RWPE2 (cell line): ENCODE data around the gene LDLRAD3.
"Not testable (repeated sequence)": the region's sequence is repeated elsewhere in the genome, so short reads cannot be mapped to it uniquely, and the experiment has no call there.

ENCODE experiments used
- ATAC-seq: fragments of 200-7000 bp; cut with Tn5 transposase; 3 replicates; pipeline ENCODE4 v1.9.1; 2021; ENCODE audit warnings: low read depth
- DNase-seq: peaks from one replicate; pipeline ENCODE4 v3.0.0-alpha.2; 2020; ENCODE audit warnings: low spot score
- H3K27ac ChIP-seq: fragments of 450-650 bp; 2 replicates; pipeline ENCODE4 v1.5.1; 2017; ENCODE audit warnings: mild to moderate bottlenecking; ENCODE audit not compliant: poor library complexity, severe bottlenecking
- H3K27me3 ChIP-seq: fragments of 250-450 bp; sonication (Bioruptor Pico); 2 replicates; pipeline ENCODE4 v1.5.1; 2021; ENCODE audit warnings: mild to moderate bottlenecking, moderate library complexity; ENCODE audit not compliant: insufficient read depth, poor library complexity, severe bottlenecking
- H3K36me3 ChIP-seq: fragments of 250-450 bp; sonication (Bioruptor Pico); 2 replicates; pipeline ENCODE4 v1.5.1; 2020; ENCODE audit warnings: low read depth, mild to moderate bottlenecking, moderate library complexity
- H3K4me1 ChIP-seq: fragments of 250-450 bp; sonication (Bioruptor Pico); 2 replicates; pipeline ENCODE4 v1.5.1; 2021; ENCODE audit warnings: mild to moderate bottlenecking, moderate library complexity; ENCODE audit not compliant: insufficient read depth, poor library complexity, severe bottlenecking
- H3K4me3 ChIP-seq: fragments of 250-450 bp; sonication (Bioruptor Pico); 2 replicates; pipeline ENCODE4 v1.5.1; 2021; ENCODE audit warnings: mild to moderate bottlenecking, moderate library complexity; ENCODE audit not compliant: severe bottlenecking
- H3K9me3 ChIP-seq: fragments of 250-450 bp; sonication (Bioruptor Pico); 2 replicates; pipeline ENCODE4 v1.5.1; 2021; ENCODE audit warnings: mild to moderate bottlenecking, moderate library complexity; ENCODE audit not compliant: severe bottlenecking
- CTCF ChIP-seq: fragments of 450-650 bp; IDR thresholded peaks from one replicate; pipeline ENCODE4 v1.5.1; 2017; ENCODE audit warnings: mild to moderate bottlenecking, moderate library complexity; ENCODE audit not compliant: poor library complexity, severe bottlenecking

LDLRAD3 gene

GRCh38 chr11:36044636-36045035 lies 100.8 kb downstream of the LDLRAD3 start:
- no peaks in the 10 kb centered on the region for H3K27me3 ChIP-seq
- no peaks in the 10 kb centered on the region for H3K36me3 ChIP-seq
- H3K4me3 ChIP-seq = no peak overlapping the region
- TF ChIP-seq CTCF = no peak
- DNase-seq (no peak), ATAC-seq (no peak)
- no peak overlapping the region for H3K27ac ChIP-seq
- no peaks in the 10 kb centered on the region for H3K9me3 ChIP-seq
- no peaks in the 10 kb centered on the region for H3K4me1 ChIP-seq

GRCh38 chr11:36045945-36046344 lies 102.1 kb downstream of the LDLRAD3 start:
- H3K4me3 ChIP-seq, H3K4me1 ChIP-seq, ATAC-seq, H3K27me3 ChIP-seq, H3K9me3 ChIP-seq, H3K36me3 ChIP-seq, H3K27ac ChIP-seq, DNase-seq: not testable (repeated sequence)

GRCh38 chr11:36046932-36047331 lies 103.1 kb downstream of the LDLRAD3 start:
- no peak for ATAC-seq
- TF ChIP-seq CTCF = no peak
- no peaks in the 10 kb centered on the region for H3K9me3 ChIP-seq
- no peak for DNase-seq
- no peaks in the 10 kb centered on the region for H3K4me1 ChIP-seq
- H3K4me3 ChIP-seq = no peak overlapping the region
- H3K27me3 ChIP-seq = no peaks in the 10 kb centered on the region
- no peak overlapping the region for H3K27ac ChIP-seq
- no peaks in the 10 kb centered on the region for H3K36me3 ChIP-seq

DNA sequence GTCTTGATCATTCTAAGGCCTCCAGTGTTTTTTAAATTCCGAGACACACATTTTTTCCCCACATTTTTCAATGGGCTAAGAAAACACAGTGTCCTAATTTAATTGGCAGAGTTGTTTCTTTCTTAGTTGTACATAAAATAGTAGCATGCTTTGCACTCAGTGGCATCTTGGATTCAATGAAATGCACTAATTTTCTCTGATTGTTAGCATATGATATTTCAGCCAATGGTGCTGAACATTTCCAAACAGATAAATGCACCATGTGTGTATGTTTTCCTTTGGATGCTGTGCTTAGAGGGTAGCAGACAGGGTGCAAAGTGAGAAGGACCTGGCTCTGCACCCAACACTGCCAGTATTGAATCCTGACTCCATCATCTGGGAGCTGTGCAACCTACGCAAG lies 103.5 kb downstream of the LDLRAD3 start:
- Histone ChIP-seq H3K4me1 (no peaks in the 10 kb centered on the region), H3K4me3 (no peak overlapping the region), H3K36me3 (no peaks in the 10 kb centered on the region), H3K27me3 (no peaks in the 10 kb centered on the region), H3K9me3 (no peaks in the 10 kb centered on the region), H3K27ac (no peak overlapping the region)
- no peak for TF ChIP-seq CTCF
- DNase-seq (no peak), ATAC-seq (no peak)

- ATAC-seq (no peak), DNase-seq (no peak)
- H3K4me3 ChIP-seq = no peak overlapping the region
- TF ChIP-seq CTCF = no peak
- no peaks in the 10 kb centered on the region for H3K36me3 ChIP-seq
- H3K9me3 ChIP-seq = no peaks in the 10 kb centered on the region
- H3K27ac ChIP-seq = no peak overlapping the region
- no peaks in the 10 kb centered on the region for H3K4me1 ChIP-seq
- H3K27me3 ChIP-seq = no peaks in the 10 kb centered on the region
Measured at GRCh38 chr11:36048496-36049247, 104.8 kb downstream of the LDLRAD3 start.
